RKO (cell line): ENCODE data around the gene OR10A3.

Experiments
- DNase-seq: peaks from one replicate; pipeline ENCODE4 v3.0.0-alpha.2; 2016; ENCODE audit warnings: low spot score

The OR10A3 gene

GRCh38 chr11:7892059-7892699 lies 49.3 kb downstream of the OR10A3 start:
- no peak for DNase-seq

GRCh38 chr11:7890417-7891172 lies 50.9 kb downstream of the OR10A3 start:
- DNase-seq: no peak

- no peak for DNase-seq
These were observed 51.5 kb downstream of the OR10A3 start for GRCh38 chr11:7889985-7890384.
